Fibroblast of skin of abdomen (primary cell): ENCODE results near the gene ANKRD2.
"Not testable (repeated sequence)": the region's sequence is repeated elsewhere in the genome, so short reads cannot be mapped to it uniquely, and the experiment has no call there.

Experiments
- DNase-seq: peaks from one replicate; pipeline ENCODE4 v3.0.0-alpha.2; 2013

ANKRD2 gene

DNA sequence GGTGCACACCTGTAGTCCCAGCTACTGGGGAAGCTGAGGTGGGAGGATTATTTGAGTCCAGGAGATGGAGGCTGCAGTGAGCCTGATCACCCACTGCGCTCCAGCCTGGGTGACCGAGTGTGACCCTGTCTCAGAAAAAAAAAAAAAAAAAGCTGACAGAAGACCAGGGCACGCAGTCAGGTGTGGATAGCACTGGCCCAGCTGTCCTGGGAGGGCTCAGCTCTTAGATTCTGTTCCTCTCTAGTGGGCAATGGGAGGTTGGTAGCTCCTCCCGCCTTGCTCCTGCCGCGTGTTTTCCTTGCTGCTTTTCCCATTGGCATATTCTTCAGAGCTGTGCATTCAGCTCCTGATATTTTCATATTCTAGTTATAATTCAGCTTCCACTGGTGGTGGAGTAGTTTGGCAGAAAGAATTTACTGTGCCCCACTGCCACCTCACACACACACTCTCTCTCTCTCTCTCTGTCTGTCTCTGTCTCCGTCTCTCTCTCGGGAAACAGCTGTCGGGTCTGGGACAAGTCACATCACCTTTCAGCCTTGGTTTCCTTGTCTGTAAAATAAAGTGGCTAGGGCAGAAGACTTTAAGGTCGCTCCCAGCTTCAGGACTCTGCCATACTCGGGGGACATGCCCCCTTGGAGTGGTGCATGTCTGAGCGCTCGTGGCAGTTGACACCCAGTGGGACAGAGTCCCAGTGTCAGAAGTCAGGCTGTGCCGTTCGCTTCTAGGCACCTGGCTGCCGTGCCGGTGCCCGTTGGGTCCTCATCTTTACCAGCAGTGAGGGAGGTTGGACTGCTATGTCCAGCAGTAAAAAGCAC is 25.9 kb upstream of the ANKRD2 start:
- no peak for DNase-seq

DNA sequence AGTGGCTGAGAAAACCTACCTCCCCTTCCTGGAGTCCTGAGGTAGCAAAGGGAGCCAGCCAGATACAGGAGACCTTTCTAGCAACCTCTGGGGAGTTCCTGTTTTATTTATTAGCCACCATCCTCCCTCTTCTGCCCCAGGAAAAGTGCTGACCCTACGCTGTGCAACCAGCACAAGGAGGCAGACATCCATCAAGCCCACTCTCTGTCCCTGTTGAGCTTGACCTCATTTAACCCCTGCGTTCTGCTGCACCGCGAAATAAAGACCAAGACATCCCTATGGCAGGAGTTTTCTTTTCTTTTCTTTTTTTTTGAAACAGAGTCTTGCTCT is 25.3 kb upstream of the ANKRD2 start:
- DNase-seq, result no peak

DNA sequence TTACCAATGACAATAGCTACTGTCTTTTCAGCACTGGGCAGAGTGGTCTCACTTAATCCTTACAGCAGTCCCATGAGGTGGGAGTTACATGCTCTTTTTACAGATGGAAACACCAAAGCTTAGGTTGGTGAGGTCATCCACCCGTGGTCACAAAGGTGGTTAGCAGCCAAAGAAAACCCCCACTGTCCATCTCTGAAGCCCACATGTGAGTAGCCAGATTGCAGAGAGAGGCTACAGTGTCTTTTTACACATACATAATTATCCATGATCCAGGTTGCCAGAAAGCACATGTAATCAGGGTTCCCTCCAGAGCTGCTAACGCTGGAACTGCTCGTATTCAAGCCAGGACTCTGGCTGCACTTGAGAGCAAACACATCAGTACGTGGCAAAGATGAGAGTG is 24.6 kb upstream of the ANKRD2 start:
- DNase-seq, result no peak

DNA sequence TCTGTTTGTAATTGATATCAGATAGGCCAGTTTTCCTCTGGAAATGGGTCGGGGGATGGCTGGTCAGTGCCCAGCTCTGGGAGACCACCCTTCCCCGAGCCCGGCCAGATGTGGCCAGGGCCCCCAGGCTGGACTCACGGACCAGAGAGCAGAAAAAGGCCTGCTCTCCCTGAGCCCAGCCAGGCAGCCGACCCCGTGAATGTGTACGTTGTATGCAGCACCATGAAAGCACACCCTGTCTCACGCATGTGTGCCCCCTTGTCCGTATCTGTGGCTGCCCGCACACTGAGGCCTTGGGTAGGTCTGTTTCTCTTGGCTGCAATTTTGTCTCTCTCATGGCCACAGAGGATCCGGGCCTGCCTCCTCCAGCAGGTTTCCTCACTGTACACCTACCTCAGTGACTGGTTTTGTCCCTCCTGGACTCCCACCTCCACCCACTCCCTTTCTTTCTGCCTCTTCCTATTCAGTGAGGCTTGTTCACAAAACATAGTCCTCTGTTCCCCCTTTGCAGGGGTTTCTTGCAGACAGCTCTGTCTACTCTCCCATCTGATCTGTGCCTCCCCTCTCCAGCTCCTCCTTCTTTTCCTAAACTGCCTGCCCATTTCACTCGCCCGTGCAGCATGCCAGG is 23.6 kb upstream of the ANKRD2 start:
- no peak for DNase-seq

DNA sequence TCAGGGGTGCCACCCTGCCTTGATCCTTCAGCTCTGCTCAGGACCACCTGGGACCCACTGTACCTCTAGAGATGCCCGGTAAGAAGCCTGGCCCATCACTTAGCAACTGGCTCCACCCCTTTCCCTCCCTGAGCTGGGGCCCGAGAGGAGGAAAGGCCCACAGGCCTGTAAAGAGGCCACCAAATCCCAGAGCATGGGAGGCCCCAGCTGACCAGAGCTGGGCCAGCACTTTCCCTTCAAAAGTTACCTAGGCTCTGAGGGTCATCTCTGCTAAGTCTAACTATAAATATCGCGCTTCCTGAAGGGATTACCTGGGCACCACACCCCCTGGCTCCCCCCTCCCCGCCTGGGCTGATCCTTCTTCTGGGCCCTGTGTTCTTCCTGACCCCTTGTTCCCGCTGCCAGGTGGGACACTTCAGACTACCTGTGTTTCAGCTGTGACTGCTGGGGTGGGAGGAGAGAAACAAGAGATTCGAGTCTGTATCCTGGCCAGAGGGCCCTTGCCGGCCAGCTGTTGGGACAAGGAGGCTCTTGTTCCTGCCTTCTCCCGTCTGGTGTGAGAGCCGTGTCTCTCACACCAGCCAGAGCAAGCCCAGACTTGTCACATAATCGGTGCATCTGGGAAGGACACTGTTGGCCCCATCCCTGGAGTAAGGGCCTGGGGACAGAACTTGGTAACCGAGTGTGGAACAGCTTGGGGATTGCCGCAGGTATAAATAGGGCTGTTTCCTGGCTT is 22.8 kb upstream of the ANKRD2 start:
- no peak for DNase-seq

DNA sequence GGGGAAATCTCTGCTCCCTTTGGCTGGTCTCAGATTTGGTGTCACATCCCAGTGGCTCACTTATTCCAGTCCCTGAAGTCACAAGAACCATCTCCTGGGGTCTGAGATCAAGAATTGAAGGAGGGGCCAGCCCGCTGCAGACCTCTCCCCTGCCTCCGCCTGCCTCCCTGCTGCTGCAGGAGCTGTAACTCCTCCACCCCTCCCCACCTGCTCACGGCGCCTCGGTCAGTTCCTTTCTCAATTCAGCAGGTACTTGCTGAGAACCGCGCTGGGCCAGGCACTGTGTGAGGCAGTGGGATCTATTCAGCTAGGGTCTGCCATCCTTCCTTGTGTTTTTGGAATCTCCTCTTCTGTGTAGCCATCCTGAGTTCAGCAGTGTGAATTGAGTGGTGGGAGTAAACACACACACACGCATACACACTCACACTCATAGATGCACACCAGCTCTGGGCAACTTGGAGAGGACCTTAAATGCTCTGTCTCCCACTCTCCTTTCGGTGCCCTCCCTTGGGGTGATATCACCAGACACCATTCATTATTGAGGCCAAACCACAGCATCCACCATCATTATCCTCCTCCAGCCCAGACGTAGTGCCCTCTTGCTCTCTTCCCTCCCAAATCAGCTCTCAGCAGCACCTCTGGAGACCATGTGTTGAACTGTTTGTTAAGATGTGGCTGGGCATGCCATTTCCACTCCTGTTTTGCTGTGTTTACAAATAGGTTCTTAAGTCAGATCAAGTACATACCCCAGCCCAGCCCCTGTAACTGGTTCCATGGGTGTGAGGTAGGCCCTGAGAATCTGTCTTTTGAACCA is 22.0 kb upstream of the ANKRD2 start:
- no peak for DNase-seq

DNA sequence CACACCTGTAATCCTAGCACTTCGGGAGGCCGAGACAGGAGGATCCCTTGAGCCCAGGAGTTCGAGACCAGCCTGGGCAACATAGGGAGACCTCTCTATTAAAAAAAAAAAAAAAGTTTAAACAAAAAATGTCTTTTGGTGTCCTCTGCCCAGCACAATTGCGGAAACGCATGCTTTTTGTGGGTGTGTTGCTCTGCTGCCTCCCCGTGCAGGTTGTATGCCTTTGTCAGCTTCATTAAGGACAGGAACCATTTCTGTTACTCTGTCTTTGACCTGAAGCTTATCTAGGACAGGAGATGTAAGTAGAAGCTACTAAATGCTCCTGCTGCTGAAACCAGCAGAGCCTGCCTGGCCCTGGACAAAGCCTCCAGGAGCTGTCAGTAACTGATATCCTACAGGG is 21.3 kb upstream of the ANKRD2 start:
- DNase-seq, result no peak

DNA sequence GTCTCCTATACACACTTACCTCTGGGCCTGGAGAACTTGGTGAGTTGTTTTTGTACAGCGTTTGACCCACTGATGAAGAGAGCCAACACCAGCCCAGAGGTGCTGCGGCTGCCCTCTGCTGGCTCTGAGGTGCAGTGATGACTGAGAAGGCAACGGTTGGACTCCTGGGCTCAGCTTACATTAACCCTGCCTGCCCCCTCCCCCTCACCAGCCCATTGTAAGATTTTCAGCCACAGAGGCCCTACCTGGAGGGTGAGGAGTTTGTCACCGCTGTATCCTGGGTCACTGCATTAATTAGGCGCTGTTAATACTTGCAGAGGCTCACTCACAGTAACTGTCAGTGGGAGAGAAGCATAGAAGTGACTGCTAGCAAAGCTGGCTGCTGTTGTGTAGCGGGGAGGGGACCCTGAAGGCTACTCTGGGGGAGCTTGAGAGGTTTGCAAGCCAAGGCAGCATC is 19.0 kb upstream of the ANKRD2 start:
- peak; percentile 65 for DNase-seq

DNA sequence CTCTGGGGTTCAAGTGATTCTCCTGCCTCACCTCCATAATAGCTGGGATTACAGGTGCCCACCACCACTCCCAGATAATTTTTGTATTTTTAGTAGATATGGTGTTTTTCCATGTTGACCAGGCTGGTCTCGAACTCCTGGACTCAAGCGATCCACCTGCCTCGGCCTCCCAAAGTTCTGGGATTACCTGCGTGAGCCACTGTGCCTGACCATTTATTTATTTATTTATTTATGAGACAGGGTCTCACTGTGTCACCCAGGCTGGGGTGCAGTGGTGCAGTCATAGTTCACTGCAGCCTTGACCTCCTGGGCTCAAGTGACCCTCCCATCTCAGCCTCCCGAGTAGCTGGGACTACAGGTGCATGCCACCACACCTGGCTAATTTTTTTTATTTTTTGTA is 18.2 kb upstream of the ANKRD2 start:
- DNase-seq, result not testable (repeated sequence)

DNA sequence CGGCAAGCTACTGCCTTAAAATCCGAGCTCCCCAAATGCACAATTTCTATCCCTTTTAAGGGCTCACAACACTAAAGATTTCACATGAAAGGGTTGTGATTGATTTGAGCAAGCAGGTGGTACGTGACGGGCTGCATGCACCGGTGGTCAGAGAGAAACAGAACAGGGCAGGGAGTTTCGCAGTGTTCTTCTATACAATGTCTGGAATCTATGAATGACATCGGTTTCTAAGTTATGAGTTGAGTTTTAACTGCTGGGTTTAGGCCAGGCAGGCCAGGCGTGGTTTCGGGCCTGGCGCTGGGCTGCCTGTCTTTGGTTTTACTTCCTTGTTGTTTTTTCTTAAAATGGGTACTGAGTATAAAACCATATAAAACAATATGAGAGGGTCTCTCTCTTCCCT is 17.0 kb upstream of the ANKRD2 start:
- not testable (repeated sequence) for DNase-seq

DNA sequence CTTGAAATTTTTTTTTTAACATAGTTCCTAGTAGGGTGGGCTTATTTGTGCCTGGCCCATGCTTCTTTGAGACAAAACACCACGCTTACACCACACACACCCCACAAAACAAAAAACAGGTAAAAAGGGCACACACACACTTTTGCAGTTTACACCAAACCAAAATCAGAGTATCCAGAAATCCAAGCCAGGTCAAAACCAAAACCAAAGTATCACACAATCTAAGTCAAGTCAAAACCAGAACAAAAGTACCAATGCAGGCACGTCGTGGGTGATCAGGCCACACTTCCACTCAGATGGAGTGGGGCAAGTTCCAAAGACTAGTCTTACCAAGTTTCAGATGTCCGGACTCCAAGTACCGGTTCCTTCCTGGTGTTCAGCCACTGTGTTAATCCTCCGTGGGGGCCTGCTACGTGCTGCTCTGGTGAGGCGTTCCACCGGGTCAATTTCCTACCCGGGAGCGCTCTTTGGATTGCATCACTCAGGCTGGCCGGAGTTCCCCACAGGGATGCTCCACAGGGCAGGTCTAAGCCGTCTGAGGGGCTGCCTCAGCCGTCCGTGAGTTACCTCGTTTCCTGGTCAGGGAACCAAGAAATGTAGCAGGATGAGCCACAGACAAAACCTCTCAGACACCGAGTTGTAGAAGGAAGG is 11.7 kb upstream of the ANKRD2 start:
- DNase-seq, result not testable (repeated sequence)

DNA sequence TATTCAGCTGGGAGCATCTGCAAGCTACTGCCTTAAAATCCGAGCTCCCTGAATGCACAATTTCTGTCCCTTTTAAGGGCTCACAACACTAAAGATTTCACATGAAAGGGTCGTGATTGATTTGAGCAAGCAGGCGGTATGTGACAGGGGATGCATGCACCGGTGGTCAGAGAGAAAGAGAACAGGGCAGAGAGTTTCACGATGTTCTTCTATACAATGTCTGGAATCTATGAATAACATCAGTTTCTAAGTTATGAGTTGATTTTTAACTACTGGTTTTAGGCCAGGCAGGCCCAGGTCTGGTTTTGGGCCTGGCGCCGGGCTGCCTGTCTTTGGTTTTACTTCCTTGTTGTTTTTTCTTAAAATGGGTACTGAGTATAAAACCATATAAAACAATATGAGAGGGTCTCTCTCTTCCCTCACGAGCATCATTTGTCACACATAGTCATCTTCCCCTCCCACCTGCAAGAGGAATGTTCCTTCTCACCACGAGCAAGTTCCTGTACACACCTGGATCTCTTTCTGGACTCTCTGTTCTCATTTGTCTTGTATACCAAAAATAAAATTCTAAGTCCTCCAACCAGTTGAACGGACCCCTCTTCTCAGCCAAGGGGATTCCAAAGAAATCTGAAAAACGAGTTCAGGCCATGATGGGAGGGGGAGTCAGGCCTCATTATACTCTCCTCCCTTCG is 11.0 kb upstream of the ANKRD2 start:
- DNase-seq, result not testable (repeated sequence)

DNA sequence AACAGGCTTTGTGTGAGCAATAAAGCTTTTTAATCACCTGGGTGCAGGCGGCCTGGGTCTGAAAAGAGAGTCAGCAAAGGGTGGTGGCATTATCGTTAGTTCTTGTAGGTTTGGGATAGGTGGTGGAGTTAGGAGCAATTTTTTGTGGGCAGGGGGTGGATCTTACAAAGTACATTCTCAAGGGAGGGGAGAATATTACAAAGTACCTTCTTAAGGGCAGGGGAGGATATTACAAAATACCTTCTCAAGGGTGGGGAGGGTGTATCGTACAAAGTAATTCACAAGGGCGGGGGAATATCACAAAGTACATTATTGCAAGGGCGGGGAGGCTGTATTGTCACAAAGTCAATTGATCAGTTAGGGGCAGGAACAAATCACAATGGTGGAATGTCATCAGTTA is 10.2 kb upstream of the ANKRD2 start:
- DNase-seq, result not testable (repeated sequence)

DNA sequence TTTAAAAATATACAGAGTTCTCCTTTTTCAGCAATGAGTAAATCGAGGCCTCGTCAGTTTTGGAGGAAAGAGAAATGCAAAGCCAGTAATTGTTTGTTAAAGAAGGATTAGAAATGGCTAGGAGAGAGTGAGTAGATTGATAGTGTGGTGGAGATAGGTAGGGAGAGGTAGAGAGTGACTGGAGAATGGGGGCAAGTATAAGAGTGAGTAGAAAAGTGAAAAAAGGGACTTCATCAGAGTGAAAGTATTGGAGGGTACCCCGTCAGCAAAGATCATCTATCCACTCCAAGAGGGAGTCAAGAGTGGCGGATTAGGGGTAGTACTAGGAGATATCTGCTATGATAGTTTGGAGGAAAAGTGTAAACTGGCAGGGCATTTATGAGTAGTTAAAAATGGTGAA is 9.2 kb upstream of the ANKRD2 start:
- no peak for DNase-seq

DNA sequence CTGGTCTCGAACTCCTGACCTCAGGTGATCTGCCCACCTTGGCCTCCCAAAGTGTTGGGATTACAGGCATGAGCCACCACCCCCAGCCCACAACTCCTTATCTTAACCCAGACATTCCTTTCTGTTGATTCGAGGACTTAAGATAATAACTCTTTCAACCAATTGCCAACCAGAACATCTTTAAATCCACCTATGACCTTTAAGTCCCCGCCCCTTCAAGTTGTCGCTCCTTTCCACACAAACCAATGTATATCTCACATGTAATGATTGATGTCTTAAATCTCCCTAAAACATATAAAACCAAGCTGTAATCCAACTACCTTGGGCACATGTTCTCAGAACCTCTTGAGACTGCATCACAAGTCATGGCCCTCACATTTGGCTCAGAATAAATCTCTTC is 7.8 kb upstream of the ANKRD2 start:
- DNase-seq, result no peak

DNA sequence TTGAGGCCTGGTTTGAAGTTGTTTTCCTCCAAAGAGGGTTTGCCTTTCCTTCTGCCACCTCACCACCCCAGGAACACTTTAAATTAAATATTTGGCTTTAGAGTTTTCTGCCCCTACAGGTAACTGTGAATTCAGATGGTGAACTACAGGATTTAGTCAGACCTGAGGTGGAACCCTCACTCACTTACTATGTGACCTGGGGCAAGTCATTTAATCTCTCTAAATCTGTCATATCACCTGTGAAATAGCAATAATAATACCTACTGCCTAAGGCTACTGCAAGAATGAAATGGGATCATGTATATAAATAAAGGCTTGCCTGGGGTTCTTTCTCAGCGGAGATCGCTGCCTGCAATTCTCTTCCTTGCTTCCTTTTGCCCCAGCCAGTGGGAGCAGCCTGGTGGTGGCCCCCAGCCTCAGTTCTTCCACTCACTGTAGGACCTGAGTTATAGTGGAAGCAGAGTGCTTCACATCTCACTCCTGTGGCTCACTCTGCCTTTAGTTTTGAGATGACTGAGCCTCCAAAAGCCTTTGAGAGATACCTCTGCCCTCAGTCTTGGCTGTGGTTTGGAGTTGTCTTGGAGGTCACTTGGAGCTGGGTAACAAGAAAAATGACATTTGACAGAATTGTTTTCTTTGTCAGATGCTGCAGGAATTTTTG is 6.1 kb upstream of the ANKRD2 start:
- no peak for DNase-seq

DNA sequence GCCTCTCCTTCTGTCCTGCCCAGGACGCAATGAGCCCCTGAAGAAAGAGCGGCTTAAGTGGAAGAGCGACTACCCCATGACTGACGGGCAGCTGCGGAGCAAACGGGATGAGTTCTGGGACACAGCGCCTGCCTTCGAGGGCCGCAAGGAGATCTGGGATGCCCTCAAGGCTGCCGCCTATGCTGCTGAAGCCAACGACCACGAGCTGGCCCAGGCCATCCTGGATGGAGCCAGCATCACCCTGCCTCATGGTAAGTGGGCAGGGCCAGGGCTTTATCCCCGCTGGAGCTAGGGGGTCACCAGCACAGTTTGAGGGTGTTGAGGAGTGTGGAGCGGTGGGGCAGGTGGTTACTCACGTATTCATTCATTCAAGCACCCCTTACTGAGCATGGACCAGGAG is 4.7 kb upstream of the ANKRD2 start:
- no peak for DNase-seq

DNA sequence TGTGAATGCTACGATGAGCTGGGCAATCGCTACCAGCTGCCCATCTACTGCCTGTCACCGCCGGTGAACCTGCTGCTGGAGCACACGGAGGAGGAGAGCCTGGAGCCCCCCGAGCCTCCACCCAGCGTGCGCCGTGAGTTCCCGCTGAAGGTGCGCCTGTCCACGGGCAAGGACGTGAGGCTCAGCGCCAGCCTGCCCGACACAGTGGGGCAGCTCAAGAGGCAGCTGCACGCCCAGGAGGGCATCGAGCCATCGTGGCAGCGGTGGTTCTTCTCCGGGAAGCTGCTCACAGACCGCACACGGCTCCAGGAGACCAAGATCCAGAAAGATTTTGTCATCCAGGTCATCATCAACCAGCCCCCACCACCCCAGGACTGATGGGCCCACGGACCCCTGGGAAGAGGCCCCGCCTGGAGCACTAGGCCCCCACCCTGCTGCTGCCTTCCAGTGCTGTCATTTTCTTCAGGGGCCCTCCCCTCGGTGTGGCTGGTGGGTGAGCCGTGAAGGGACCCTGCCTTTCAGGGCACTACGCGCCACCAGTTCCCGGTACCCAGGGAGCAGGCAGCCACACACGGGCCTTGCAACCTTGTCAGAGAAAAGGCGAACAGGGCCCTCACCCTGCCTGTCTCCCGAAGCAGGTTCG is 2.3 kb upstream of the ANKRD2 start:
- DNase-seq, result no peak

DNA sequence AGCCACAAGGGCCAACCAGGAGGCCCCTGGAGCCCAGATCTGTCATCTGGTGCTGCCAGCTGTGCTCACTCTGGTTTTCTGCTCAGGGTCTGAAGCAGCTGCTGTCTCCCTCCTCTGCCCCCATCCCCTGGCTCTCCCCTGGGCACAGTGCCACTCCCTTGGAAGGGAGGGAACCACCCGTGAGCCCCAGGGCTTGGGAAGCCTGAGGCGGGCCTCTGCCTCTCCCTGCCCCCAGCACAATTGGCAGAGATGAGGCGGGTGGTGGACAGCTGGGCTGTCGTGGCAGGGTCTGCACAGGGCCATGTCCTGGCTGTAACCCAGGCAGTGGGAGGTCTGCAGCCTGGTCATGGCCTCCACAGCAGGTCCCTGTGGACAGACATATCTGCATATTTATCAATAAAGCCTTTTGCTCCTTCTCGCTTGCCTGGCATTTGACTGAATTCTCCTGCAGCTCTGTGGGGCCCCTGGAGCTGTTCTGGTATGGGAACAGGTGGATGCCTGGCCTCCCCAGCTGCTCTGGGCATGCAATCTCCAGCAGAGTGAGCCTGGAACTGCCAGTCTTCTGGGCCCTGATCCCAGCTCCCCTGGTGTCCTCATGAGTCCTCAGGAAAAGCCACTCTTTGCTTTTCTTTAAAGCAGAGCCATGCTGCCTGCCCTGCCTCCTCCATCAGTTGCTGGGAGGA is 1.6 kb upstream of the ANKRD2 start:
- DNase-seq, result no peak

DNA sequence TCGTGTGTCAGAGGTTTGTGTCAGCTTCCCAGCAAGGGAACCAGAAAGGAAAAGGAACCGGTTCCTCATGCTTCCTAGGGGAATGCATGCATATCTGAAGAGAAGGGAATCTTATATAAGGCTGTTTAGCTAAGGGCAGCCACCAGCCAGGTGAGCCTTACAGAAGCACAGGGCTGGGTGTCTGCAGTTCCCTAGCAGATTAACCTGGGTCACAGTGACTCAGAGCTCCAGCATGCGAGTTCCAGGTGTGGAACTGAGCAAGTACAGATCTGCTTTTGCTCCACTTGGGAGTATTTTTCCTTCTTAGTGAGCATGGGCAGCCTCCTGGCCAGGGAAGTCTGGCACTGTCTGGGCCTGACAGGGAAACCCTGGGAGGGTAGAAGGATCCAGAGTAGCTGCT is 957 bp upstream of the ANKRD2 start:
- DNase-seq, result no peak
